KBM-7 (cell line): ENCODE data around the gene FRMD1.

Source experiments
- DNase-seq: peaks from one replicate; pipeline ENCODE4 v3.0.0-alpha.2; 2015
- in situ Hi-C: fragments of 300-500 bp; cut with MboI; formaldehyde crosslinking; loops from 2 replicates; pipeline ENCODE4 v1.14.3; 2020; ENCODE audit warnings: low sequenced_read_pairs, low pct_unique_long_range_greater_than_20kb, mixed read lengths

The FRMD1 gene

DNA sequence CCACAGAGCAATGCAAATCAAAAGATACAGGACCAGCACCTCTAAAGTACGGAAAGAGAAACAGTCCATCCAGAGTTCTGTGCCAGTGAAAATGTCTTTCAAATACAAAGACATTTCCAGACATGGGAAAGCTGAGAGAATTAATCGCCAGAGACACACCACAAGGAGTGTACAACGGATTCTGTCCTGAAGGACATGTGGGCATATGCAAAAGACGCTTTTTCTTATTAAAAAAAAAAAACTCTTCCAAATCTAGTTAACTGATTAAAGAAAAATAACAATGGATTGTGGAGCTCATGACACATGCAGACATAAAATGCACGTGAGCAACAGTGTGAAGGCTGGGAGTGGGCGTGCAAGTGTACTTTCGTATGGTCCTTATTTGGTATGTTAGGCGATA lies 58.8 kb downstream of the FRMD1 start:
- in situ Hi-C loops: no loop called here
- DNase-seq: no peak

DNA sequence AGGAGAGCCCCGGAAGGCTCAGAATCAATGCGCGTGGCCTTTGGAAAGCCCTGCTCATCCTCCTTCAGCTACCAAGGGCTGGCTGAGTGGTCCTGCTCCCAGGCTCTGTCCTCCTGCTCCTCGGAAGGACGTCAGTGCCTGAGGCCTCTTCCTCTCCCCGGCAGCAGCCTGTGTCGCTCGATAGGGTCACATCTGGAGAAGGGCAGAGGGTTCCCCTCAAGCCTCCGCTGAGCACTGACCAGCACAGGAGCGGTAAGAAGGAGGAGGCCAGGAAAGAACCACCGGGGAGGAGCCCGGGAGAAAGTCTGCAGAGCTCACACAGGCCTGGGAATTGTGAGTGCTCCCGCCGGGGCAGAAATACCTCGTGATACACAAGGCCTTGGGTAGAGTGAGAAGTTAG lies 60.3 kb downstream of the FRMD1 start:
- no peak for DNase-seq
- in situ Hi-C loops: no loop called here

DNA sequence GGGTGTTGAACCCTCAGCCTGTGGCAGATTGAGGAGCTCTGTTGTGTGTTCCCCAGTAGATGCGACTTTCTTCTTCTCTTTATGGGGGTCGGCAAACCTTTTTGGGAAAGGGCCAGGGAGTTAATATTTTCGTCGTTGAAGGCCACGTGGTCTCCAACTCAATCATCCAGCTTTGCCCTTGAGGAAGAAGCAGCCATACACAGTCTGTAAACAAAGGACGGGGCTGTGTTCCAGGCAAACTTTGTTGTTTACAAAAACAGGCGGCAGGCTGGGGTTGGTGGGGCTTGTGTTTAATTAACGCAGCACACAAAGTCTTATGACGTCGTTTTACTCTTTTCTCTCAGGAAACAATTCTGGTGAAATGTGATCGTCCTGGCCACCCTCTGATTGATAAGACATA lies 61.4 kb downstream of the FRMD1 start:
- DNase-seq: no peak
- in situ Hi-C loops: no loop called here

DNA sequence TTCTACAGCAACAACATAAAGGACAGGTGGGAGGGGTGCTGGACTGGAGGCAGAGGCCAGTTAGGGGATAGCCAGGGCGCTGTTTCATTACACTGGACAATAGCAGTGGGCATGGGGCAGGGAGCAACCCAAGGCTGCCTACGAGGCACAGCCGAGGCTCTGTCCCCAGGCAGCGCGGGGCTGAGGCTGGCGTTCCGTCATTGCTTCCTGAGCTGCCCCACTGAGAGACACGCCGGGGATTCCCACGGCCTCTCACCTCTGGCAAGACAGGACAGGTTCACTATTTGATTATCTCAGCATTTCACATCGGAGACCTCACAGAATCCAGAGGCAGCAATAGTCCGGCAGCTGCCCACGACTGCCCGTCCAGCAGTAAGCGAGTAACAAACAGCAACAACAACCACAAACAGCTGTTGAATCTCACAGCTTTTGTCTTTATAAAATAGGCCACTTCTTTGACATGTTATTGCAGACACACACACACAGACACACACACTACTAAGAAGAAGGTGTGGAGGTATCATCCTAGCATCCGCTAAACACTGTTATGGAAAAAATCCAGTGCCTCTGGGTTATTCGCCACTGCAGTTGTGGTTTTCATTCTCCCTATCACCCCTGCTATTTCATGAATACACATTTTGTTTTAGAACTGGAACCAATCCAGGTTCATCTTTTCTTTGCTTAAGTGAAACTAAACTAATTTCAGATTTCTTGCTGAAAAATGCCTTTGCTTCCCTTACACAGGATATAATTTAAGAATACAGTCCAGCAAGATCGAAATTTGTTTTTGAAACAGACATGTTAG lies 62.1 kb downstream of the FRMD1 start:
- in situ Hi-C loops: no loop called here
- DNase-seq: no peak

DNA sequence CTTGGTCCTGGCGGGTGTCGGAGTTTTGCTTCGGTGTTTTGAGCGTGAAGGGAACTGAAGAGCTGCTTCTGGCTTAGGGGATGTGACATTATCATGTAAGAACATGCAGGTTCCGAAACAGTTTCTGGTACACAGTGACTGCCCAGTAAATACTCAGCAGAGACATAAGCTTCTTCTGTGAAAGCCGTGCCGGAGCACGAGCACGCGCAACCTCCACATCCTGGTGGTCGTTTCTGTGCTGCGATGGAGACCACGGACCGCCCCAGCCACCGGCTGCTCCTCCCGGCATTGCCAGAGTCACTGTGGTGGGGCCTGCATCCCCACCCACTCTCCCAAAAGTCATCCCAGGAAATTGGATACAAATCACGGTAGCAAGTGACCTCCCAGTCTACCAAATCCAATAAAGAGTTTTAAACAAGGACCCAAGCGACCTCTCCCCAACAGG lies 62.8 kb downstream of the FRMD1 start:
- in situ Hi-C loops: no loop called here
- DNase-seq: no peak

DNA sequence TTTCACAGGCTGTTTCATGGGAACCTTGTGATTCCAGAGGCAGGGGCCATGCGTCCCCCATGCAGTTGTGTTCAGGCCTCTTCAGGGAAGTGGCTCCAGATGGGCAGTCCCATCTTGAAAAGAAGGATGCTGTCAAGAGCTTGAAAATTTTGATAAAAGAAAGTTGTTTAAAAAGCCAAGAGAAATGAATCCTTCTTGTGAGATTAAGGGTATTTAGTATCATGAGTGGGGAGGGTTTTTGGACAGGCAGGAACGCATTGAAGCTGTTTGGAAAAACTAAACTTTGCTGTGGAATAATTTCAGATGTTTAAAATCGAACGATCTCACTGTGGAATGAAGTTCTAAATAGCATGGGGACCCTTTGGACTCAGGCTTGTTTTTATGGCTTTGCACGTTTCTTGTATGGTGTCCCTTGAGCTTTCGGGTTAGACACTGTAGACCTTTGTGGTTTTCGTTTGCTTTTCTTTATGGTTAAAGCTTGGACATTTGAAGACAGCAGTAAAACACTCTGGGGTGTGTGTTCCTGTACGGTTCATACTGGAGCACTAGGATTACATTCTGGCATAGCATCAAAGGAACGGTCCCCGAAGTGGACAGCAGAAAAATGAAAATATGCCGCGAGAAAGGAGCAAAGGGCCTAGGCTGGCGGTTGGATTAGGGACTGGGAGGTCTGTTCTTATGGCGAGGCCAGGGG lies 63.4 kb downstream of the FRMD1 start:
- DNase-seq: no peak
- in situ Hi-C loops: no loop called here

DNA sequence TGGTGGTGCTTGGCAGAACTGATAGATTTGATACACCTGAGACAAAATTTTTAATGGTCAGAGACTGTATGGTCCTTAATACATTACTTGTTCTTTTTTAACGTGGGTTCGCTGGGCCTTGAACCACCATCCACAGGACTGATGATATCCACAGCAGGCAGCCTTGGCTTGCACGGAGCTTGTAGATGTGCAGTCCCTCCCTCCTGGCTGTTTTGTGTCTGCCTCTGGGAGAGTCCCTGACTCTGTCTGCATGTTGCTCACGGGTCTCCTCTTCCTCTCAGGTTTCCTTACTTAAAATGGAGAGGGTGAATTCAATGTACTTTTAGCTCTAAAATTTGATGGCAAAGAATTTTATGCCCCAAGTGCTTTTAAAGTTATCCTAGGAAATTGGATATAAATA lies 64.0 kb downstream of the FRMD1 start:
- no peak for DNase-seq

DNA sequence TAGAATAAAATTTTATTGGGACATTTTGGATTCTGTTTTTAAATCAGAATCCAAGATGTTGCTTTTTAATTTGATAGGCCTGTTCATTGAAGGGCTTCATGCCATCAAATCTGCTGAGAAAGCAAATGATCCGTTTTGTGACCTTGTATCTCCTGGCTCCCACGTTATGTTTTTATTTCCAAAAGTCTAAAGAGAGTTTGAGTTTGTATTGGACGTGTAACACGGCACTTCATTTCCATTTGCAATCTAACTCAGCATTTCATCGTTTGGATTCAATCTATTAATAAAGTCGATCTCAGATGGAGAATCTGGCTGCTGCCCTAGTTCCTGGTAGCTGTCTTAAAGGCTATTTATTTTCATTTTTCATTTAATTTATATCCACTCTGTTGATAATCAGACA lies 64.6 kb downstream of the FRMD1 start:
- no peak for DNase-seq
- in situ Hi-C loops: no loop called here

More for the DNA sequence above, 64.0 kb downstream of the FRMD1 start:
- in situ Hi-C loops: no loop called here

DNA sequence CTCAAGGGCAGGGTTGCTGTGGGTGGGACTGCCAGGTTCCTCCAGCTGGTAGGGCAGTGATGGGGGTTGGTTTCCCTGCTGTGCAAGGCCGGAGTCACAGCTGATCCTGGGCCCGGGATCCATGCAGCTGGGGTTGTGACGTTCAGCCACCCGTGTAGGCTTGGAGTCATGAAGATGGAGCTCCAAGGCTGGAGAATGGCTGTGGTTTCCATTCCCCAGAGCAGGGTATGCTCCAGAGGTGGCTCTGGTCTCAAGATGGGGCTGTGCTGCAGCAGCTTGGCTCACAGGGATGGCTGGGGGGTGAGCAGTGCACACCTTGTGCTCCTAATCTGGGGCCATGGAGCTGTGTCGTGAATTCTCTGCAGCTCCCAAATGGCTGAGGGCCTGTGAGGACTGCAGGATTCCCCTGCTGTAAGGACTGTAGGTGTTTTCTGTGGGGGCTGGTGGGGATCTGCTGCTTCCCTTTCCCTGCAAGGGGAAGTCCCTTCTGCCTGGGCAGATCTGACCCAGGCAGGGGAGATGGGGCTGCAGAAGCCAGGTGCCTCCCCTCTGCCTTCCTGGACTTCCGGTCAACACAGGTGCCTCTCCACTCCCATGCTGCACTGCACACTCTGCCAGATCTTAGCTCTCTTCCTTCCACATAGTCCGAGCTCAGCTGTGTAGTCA lies 65.6 kb downstream of the FRMD1 start:
- in situ Hi-C loops: no loop called here

DNA sequence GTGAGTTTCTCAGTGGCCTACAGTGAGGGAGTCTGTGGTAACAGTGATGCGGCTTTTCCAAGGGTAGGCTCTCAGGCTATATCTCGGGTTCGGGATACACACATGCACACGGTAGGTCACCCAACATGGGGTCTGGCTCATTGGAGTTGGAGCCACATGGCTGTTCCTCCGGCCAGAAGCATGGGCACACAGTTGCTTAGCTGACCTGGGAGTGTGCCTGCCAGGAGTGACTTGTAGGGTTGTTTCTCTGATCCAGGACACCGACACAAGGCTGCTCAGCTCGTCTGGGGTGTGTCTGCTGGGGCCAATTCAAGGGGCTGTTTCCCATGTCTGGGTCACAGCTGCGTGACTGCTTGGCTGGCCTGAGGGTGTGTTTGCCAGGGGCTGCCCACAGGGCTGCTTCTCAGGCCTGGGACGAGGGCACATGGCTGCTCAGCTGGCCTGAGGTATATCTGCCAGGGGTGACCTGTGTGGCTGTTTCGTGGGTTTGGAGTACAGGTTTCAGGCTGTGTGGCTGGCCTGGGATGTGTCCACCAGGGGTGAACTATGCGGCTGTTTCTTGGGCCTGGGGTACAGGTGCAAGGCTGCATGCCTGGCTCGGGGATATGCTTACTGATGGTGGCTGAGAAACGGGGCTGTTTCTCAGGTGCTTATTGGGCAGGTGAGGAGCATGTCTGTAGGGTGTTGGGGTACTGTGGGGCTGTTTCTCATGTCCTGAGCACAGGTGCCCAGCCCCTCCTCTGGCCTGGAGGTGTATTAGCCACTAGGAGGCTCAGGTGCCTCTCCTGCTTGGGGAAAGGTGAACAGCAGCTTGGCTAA lies 66.4 kb downstream of the FRMD1 start:
- in situ Hi-C loops: no loop called here
- DNase-seq: no peak

More for the DNA sequence above, 65.6 kb downstream of the FRMD1 start:
- no peak for DNase-seq

DNA sequence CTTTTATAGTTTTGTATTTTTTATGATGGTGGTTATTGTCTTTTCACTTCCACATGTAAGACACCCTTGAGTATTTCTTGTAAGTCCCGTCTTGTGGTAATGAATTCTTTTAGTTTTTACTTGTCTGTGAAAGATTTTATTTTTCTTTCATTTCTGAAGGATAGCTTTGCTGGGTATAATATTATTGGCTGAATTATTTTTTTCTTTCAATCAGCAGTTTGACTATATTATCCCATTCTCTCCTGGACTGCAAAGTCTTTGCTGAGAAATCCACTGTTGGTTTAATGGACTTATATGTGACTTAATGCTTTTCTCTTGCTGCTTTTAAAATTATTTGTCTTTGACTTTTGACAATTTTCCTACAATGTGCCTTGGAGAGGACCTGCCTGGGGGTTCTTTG lies 67.7 kb downstream of the FRMD1 start:
- in situ Hi-C loops: no loop called here
- no peak for DNase-seq

DNA sequence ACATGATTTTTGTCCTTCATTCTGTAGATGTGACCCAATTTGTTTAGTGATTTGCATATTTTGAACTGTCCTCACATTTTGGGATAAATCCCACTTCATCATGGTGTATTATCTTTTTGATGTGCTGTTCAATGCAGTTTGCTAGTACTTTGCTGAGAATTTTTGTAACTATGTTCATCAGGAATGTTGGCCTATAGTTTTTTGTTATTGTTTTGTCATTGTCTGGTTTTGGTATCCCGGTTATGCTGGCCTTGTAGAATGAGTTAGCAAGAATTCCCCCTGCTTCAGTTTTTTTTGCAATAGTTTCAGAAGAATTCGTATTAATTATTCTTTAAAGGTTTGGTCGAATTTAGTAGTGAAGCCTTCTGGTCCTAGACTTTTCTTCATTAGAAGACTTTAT lies 69.7 kb downstream of the FRMD1 start:
- in situ Hi-C loops: no loop called here
- no peak for DNase-seq

DNA sequence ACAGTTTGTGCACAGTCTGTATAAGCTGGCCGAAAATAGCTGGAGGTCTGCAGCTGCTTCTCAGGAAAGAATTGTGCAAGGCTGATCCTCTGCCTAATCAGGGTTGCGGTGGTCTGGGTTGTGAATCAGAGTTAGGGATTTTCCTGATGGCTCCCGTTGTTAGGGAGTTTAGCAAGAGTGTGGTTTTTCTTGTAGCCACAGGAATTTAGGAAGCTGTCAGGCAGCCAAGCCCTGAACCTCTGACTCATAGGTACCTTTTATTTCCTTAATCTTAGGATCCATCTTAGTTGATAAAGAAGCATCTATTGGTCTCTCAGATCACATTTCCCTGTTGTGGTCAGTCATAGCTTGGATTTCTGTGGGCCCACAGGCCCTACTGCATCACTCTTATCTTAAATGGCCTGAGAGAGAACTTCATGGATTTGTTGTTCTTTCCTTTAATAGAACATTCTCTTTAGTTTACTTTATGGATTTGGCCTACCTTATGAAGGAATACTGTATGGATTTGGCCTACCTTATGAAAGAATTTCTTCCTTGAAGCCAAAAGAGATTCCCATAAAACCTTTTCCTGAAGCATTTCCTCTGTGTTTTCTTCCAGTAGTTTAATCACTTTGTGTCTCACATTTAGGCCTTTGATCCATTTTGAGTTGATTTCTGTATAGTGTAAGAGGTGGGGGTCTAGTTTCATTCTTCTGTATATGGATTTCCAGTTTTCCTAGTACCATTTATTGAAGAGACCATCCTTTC lies 71.2 kb downstream of the FRMD1 start:
- in situ Hi-C loops: no loop called here
- peak; percentile 66 for DNase-seq

DNA sequence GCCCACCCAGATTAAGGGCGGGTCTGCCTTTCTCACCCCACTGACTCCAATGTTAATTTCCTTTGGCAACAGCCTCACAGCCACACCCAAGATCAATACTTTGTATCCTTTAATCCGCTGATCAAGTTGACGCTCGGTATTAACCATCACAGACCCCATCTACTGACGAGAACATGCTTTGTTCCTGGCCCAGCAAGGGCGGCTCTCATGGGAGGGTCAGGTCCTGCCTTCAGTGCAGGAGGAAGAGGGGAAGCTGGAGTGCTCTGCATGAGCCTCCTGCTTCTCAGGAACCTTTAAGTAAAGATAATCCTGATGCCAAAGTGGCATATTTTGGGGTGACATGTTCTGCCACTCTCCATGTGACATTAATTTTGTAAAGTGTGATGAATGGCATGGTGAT lies 73.2 kb downstream of the FRMD1 start:
- in situ Hi-C loops: no loop called here
- DNase-seq: no peak

DNA sequence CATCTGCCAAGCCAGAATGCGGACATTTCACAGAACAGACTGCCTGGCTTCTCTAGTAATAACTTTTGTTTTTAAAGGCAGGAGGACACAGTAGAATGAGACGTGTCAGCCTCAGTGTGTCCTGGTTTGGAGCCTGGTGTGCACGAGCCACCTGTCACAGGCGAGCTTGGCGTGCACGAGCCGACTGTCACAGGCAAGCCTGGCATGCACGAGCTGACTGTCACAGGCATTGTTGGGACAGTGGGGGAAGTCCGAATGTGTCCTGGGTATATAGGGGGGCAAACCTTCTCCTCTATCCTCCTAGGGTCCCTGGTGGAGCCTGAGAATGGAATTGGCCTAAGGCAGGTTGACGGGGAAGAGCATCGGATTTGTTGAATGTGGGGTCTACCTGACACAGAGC lies 74.1 kb downstream of the FRMD1 start:
- no peak for DNase-seq

DNA sequence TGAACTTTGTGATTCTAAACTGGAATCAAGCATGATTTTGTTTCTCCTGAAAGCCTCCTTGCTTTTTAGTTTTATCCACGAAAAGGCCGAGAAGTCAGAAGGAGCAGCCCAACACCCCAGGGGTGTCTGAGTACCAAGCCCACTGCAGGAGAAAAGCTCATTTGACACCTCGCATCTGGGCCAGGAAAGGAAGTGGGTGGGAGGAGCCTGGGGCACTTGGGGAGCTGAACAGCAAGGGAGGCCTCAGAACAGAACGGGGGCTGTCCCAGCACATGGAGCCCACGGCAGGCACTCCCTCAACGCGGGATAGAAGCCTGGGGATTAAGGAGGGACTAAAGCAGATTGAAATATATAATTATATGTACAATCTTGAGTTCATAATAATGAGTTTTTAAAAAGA lies 75.0 kb downstream of the FRMD1 start:
- in situ Hi-C loops: no loop called here

More for the DNA sequence above, 74.1 kb downstream of the FRMD1 start:
- in situ Hi-C loops: no loop called here

More for the DNA sequence above, 75.0 kb downstream of the FRMD1 start:
- no peak for DNase-seq
